Measurements from ENCODE around the gene DBN1.
"Not testable (repeated sequence)": the region's sequence is repeated elsewhere in the genome, so short reads cannot be mapped to it uniquely, and the experiment has no call there.

Gene DBN1

DNA sequence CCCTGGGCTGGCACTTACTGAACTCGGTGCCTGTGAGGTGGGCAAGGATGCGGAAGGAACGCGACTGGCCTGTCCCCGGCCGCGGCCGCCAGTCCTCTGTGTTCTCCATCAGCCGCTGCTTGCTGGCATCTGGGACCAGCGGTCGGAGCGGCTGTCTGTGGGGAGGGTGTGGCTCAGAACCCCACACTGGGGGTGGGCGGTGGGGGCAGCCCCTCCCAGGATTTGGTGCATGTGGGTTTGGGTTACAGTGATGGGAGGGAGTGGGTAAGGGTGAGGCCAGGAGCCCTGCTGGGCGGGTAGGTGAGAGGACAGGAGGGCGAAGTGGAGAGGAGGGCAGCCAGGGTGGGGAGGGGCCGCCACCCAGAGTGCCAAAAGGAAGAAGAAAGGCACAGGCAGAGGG lies 17.6 kb upstream of the DBN1 start:
- no peak for DNase-seq (ENCODE audit: low read depth)

DNA sequence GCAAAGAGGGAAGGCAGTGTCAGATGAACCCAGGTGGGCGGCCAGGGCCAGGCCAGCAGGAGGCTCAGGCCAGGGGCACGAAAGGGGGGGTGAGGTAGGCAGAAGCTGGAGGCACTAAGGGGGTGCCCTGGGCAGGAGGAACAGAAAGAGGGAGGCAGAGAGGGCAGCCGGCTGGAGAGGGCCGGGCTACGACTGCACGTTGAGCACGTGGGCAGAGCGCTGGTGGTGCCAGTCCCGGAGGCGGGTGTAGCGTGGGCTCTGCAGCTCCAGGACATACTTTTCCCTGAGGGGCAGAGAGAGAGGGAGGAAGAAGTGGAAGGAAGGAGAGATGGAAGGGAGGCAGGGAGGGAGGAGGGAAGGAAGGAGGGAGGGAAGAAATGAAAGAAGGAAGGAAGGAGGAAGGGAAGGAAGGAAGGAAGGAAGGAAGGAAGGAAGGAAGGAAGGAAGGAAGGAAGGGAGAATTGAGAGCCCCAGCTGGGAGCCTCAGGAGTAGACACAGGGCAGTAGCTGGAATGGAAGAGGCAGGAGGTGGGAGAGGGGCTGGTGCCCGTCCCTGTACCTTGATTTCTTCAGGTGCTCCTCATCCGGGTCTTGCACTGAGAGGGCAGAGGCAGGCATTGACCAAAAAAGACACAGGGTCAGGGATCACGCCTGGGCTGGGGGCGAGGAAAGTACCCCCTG lies 17.0 kb upstream of the DBN1 start:
- DNase-seq (ENCODE audit: low read depth): no peak

DNA sequence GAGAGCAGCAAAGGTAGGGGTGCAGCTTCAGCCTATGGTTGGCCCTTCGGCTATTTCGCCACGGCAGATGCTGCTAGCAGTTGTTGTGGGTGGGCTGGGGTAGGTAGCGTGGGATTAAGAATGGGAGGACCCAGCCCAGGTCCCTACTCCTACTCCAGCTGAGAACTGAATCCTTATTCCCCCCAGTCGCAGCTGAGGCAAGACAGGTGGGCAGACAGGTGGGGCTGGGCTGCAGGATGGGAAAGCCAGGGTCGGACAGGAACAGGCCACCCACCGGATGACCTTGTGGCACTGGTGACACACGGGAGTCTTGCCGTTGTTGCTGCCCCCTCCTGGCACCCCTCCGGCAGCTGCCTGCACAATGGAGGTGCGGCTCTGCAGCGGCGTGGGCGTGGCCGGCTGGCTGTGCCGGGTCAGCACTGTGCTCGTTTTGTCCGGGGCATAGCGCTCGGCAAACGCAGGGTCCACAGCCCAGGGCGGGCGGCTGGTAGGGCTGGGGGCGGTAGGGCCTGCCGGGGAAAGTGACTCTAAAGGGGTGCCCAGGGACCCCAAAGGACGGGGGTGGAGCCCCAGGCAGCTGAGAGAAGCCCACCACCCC lies 15.8 kb upstream of the DBN1 start:
- no peak for DNase-seq (ENCODE audit: low read depth)

DNA sequence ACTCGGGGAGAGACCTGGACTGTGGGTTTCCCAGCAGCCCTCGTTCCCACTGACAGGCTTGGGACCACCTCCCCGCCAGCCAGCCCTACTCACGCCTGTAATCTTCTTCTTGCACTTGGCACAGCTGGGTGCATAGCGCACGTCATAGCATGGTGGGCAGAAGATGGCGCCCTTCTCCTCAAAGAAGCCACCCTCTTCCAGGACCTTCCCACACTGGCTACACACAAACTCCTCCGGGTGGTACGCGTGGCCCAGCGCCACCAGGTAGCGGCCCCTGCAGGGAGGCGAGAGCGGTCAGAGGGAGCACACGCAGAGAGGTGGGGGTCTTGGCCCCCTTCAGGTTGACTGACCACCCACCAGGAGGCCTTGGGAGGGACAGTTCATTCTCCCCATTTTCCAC lies 14.5 kb upstream of the DBN1 start:
- DNase-seq (ENCODE audit: low read depth): no peak

DNA sequence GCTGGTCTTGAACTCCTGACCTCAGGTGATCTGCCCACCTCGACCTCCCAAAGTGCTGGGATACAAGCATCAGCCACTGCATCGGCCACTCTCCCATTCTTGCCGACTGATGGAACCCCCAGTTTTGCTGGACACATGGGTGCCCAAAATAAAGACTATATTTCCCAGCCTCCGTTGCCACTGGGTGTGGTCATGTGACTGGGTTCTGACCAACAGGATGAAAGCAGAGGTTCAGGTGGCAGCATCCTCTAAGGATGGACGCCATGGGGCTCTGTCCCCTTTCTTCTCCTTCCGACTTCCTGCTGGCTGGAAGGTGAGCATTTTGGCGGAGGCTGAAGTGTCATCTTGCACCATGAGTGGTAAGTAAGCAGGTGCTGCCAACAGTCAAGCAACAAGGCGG lies 13.7 kb upstream of the DBN1 start:
- DNase-seq (ENCODE audit: low read depth): no peak

DNA sequence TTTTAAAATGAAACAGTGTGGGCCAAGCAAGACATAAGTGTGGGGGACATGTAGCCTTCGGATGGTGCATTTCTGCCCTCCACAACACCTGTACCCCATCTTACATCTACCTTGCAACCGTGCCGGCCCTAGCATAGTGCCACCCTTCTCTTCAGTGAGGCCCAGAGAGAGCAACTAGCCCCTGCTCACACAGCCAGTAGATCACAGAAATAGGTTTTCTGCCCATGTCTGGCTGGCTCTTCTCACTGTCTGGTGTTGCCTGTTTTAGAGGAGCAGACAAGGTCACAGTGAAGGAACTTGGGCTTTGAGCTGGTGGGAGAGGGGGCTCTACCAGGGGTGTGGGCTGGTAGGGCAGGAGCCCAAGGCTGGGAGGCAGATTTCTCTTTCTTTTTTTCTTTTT lies 12.8 kb upstream of the DBN1 start:
- no peak for DNase-seq (ENCODE audit: low read depth)

DNA sequence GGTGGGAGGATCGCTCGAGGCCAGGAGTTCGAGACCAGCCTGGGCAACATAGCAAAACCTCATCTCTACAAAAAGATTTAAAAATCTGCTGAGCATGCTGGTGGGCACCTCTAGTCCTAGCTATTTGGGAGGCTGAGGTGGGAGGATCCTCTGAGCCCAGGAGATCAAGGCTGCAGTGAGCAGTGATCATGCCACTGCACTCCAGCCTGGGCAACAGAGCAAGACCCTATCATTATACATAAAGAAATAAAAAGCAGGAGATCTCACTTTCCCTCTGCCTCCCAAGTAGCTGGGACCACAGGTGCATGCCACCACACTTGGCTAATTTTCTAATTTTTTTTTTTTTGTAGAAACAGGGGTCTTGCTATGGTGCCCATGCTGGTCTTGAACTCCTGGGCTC lies 12.3 kb upstream of the DBN1 start:
- DNase-seq (ENCODE audit: low read depth): not testable (repeated sequence)

DNA sequence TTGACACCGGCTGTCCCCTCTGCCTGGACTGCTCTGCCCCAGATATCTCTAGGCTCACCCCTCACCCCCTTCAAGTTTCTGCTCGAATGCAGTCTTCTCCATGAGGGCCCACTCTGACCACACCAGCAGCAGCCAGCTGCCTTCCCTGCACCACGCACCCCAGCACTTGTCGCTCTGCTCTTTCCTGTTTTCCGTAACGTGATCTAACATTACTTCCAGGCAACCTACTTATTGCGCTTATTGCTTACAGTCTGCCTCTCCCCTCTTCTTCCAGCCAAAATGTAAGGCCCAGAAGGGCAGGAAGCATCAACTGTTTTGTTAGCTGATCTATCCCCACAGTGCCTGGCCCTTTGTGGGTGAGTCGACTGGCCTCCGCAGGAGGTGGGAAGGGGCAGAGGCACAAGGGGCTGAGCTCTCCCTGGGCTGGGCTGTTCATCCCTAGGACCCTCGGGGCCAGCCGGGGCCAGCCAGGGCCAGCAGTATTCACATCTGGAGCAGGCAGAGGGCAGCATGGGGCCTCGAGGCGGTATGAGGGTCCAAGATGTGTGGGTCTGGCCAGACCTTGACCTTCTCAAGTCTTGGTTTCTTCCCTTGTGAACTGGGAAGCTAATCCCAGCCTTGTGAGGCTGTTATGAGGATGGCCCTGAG lies 11.6 kb upstream of the DBN1 start:
- DNase-seq (ENCODE audit: low read depth): no peak

DNA sequence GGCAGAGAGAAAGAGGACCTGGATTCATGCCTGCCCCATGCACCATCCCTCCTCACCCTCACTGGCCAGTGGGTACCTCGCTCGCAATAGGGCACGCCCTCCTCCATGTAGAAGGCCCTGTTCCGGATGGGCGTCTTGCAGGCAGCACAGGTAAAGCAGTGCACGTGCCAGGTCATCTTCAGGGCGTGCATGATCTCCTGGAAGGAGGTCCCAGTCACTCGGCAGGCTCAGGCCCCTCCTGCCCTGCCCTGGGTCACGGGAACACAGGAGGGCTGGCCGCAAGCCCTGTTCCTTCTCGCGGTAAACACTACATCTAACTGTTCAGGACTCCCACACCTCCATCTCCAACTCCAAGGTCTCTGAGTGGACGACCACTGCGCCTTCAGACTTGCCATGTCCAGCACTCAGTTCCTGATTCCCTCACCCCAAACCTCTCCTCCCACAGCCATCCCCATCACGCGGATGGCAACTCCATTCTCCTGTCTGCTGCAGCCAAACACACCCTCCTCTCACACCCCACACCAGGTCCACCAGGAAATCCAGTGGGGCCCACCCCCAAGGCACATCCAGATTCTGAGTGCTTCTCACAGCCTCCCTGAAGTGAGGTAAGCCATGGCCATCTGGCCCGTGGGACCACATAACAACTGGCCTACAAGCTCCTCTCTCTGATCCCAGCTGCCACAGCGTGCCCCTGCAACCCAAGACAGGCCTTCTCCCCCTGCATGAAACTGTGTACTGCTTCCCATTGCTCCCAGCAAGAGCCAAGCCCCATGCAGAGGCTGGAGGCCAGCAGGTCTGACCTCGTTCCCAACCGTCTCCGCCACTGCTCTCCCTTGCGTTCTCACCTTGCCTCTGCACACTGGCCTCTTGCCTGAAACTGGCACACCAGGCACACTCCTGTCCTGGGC lies 10.8 kb upstream of the DBN1 start:
- no peak for DNase-seq (ENCODE audit: low read depth)

DNA sequence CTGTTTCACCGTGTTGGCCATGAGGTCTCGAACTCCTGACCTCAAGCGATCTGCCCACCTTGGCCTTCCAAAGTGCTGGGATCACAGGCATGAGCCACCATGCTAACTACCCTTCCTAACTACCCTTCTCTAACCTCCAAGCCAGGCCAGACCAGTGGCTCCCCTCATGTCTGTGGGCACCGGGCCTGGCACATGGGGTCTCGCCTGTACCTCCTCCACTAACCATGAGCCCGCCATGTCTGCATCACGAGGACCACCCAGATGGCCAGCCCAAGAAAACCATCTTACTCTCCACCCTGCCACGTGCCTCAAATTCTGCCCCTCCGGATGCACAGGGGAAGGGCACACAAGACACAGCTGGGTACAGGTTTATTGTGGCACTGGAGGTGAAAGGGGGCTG lies 9.6 kb upstream of the DBN1 start:
- no peak for DNase-seq (ENCODE audit: low read depth)

DNA sequence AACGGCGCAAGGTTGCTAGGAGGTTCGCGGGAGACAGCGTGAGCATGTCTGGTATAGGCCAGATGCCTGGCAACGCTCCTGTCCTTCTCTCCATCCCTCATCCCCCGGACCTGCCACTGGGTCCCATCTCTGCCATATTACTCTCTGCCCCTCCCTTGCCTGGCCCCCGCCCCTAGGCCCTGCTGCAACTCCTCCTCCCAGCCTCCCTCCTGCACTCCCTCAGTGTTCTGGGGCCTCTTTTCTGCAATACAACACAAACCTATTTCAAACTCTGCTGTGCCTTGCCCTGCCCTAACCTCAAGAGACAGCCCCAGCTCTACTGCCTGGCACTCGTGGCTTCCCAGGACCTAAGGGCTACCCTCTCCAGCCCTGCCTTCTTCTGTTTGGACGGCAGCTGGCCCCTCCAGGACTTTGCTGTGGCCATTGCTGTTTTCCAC lies 8.9 kb upstream of the DBN1 start:
- no peak for DNase-seq (ENCODE audit: low read depth)

DNA sequence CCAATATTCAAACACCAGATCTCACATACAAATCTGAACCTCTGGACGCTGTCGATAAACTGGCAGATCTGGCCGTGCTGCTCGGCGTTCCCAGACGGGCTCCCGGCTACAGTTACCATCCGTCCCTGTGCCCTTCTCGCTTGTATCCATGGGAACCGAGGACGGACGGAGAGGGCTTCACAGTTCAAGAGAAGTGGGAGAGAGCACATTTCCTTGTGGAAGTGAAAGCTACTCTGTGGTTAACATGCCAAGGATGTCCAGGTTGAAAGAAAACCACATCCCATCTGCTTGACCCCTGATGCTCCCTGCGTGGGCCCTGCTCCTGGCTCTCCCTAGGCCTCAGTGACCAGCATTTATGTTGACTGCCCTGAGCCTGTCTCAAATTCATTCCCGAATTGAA lies 6.3 kb upstream of the DBN1 start:
- no peak for DNase-seq (ENCODE audit: low read depth)

DNA sequence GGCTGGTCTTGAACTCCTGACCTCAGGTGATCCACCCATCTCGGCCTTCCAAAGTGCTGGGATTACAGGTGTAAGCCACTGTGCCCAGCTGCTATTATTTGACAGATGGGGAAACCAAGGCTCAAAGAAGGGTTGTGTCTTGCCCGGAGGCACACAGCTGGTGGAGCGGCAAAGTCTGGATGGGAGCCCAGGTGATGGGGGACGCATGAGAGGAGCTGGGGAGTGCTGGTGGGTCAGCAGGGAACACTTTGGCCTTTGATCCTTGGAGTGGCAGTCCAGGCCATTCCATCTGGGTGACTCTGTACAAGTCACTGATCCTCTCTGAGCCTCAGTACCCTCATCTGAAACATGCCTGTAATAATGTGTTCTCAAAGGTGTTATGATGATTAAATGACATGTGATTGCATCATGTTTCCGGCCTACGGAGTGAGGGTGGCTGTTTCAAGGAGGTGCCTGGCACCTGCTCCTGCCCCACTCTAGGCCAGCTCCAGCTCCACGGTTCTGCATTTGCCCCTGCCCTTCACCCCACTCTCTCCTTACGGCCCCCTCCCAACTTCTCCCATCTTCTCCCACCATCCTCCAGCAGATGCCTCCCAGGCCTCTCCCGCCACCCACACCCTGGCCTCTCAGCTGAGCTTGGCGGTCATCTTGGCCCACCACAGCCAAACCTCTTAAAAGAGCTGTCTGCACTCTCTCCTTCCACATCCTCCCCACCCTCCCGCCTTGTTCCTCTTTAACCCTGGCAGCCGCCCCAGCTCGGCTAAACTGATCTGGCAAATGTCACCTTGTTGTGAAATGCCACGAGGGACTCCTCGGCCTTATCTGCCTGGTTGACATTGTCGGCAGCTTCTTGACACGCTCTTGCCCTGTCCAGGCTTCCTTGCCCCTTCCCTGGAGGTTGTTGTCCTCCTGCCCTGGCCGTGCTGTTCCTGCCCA lies 5.5 kb upstream of the DBN1 start:
- DNase-seq (ENCODE audit: low read depth): no peak

DNA sequence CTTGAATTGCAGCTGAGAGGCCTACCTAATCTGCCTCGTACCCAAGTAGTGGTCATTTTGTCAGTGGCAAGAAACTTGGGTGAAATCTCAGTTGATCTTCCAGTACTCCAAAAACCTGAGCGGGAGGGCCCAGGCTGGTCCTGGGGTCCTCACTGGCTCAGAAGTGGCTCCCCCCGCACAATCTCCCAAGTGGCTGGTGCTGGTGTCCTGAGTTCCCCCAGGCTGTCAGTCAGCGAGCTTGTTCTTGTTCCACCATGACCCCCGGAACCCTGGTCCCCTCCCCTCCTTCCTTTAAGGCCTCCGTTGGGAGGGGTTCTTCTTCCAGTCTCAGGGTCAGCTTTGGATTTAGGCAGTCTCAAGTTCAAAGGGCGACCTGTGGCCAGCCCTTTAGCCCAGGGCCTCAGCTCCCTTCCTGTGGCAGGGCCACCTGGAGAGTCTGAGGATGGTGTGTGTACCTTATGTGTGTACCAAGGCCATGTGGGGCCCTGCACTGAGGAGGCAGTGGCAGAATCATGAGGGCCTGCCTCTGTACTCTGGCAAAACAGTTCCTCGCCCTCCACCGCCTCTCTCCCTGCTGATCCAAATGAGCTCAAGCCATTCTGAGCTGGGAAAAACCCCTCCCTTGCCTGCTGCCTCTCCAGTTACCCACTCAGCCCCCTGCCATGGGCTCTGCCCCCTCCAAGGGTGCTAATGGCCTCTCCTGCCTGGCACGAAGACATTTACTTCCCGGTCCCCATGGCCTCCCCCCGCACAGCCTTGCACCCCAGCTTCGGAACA lies 4.5 kb upstream of the DBN1 start:
- DNase-seq (ENCODE audit: low read depth): no peak

DNA sequence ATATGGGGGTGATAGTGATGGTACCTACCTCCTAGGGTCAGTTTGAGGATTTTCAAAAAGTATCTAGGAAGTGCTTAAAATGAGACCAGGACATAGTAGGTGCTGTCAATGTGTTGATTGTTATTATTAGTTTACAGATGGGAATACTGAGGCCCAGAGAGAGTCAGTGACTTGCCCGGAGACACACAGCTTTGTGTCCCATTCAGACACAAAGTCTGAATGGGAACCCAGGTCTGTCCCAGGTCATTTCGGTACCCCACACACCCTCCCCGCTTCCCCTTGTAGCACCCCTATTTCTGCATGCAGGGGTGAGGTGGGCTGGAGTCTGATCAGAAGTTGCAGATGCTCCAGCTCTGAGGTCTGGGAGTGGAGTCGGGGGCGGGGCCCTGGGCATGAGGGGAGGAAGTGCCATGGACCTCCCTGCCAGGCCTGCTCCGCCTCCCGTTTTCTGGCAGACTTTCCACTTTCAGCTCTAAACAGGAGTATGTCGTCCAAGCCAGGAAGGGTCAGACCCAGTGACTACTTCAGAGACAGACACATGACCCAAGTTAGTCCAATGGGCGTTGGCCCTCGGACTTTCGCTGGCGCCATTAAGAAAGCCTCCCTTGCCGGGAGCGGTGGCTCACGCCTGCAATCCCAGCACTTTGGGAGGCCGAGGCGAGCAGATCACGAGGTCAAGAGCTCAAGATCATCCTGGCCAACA lies 3.2 kb upstream of the DBN1 start:
- DNase-seq (ENCODE audit: low read depth): no peak

DNA sequence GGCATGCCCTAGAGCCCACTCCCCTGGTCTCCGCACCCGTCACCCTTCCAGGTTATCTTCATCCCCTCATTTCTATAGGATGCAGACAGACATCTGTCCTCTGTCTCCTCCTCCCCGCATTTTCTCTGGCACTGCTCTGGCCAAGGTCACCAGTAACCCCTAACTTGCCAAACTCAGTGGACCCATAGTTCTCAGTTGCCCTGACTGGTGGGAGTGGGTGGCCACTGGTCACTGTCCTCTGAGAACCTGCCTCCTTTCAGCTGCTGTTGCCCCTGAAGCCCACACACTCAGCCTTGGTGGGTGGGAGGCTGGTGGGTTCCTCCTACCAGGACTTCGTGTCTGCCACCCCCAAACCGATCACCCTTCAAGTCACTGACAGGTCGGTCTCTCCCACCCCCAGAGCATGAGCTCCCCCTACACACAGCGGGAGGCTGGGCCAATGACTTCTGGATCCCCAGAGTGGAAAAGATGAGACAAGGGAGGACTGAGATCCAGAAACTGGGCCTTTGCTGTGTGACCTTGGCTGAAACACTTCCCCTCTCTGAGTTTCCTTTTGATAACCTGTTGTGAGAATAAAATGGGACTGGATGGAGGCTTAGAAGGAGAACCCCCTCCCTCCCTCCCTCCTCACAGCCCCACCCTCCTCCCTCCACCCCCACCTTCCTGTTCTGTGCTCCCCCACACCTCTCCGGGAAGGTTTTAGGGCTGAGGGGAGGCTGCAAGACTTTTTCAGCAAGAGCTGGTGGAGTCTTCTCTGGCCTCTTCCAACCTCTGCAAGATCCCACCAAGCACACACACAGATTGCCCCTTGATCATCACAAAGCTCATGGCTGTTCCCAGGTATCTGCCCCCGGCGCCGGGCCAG lies 2.4 kb upstream of the DBN1 start:
- no peak for DNase-seq (ENCODE audit: low read depth)

DNA sequence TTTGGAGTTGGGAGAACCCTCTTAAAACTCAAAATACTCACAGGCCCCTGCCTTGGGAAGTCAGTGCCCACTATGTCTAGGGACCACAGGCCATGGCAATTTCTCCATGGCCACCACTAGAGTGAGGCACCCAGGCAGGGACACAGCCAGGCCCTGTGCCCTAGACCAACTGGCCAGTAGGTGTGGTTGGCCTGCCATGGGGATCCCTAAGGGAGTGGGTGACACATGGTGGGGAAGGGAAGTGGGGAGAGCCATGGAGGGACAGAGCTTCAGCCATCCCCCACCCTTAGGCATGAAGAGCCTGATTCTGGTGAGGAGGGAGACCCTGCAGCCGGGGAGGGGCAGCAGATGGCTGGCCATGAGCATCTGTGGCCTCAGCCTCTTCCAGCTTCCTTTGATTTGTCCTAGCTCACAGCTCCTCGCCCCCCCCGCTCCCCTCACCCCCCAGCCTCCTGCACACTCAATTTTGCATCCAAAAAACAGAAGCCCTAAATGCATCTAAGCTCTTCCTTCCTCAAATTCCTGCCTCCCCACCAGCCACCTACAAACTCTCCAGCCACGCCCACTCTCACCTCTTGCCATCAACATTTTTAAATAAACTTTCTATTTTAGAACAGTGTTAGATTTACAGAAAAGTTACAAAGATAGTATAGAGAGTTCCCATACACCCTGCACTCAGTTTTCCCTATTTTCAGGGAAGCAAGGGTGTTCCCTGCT lies 1.6 kb upstream of the DBN1 start:
- no peak for DNase-seq (ENCODE audit: low read depth)

DNA sequence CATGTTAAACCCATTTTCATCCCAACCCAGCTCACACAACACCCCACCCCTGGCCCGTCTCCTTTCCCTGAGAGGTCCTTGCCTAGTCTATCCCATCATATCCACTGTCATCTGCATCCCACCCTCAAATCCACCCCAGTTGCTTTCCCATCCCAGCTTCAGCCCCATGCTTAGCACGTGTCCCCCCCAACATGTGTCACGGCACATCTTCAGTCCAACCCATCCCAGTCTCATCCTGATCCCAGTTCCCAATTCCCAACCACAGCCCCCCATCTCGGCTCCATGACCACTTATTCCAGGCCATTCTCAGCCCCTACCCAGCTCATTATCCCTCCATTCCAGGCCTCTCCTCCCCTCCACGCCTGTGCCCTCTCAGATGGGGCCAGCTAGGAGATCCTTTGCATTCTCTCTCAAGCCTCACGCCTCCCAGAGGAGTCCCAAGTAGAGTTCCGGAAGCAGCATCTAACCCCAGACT lies 605 bp upstream of the DBN1 start:
- DNase-seq (ENCODE audit: low read depth): no peak
